SU-DHL-6 (cell line): ENCODE results near the gene KIAA0586.

Experiments used
- H2AFZ ChIP-seq: fragments of 200-600 bp; sonication (generic); 2 replicates; pipeline ENCODE4 v1.6.1; 2014; ENCODE audit warnings: low read depth, mild to moderate bottlenecking, moderate library complexity, mixed read lengths, antibody characterized with exemption, low read length; ENCODE audit not compliant: severe bottlenecking
- H3F3A ChIP-seq: fragments of 200-600 bp; shearing (Covaris generic); 2 replicates; pipeline ENCODE4 v1.6.0; 2016; ENCODE audit warnings: antibody characterized with exemption, mild to moderate bottlenecking; ENCODE audit not compliant: insufficient read depth
- H3K27ac ChIP-seq: fragments of 200-600 bp; sonication (generic); 2 replicates; pipeline ENCODE4 v1.5.1; 2016; ENCODE audit warnings: low read depth, mild to moderate bottlenecking, low read length, moderate library complexity, mixed read lengths
- H3K27me3 ChIP-seq: fragments of 200-600 bp; sonication (generic), shearing (Covaris generic); 2 replicates; pipeline ENCODE4 v1.6.0; 2014; ENCODE audit warnings: mild to moderate bottlenecking, low read length
- H3K36me3 ChIP-seq: fragments of 200-600 bp; sonication (generic); 2 replicates; pipeline ENCODE4 v1.6.1; 2014; ENCODE audit warnings: mild to moderate bottlenecking, low read length, mixed read lengths
- H3K4me2 ChIP-seq: fragments of 300-600, 200-600 bp; shearing (Covaris generic), sonication (generic); 2 replicates; pipeline ENCODE4 v1.6.0; 2014; ENCODE audit warnings: low read length, low read depth, mild to moderate bottlenecking; ENCODE audit not compliant: poor library complexity, severe bottlenecking
- H3K4me3 ChIP-seq: fragments of 200-600 bp; sonication (generic); 2 replicates; pipeline ENCODE4 v1.5.1; 2014; ENCODE audit warnings: antibody characterized with exemption, low read length, mild to moderate bottlenecking, mixed read lengths; ENCODE audit not compliant: insufficient read depth, poor library complexity, severe bottlenecking
- H3K79me2 ChIP-seq: fragments of 200-600 bp; sonication (generic); 2 replicates; pipeline ENCODE4 v1.6.1; 2014; ENCODE audit warnings: mild to moderate bottlenecking, low read length, moderate library complexity; ENCODE audit not compliant: insufficient read depth
- H3K9ac ChIP-seq: fragments of 200-600 bp; sonication (generic); 2 replicates; pipeline ENCODE4 v1.7.0; 2014; ENCODE audit warnings: mild to moderate bottlenecking, low read length
- H3K9me2 ChIP-seq: fragments of 200-600 bp; sonication (generic); replicated peaks from 2 replicates; pipeline ENCODE4 v1.6.1; 2014; ENCODE audit warnings: low read length; ENCODE audit not compliant: insufficient read depth
- H3K9me3 ChIP-seq: fragments of 200-600 bp; sonication (generic); 2 replicates; pipeline ENCODE4 v1.6.1; 2014; ENCODE audit warnings: low read length, mixed read lengths; ENCODE audit not compliant: insufficient read depth
- H4K20me1 ChIP-seq: fragments of 200-600 bp; sonication (generic); 2 replicates; pipeline ENCODE4 v1.6.1; 2014; ENCODE audit warnings: low read depth, mild to moderate bottlenecking, antibody characterized with exemption, low read length, moderate library complexity, mixed read lengths
- EZH2phosphoT487 ChIP-seq: fragments of 200-600 bp; sonication (generic), shearing (Covaris generic); conservative IDR thresholded peaks from 2 replicates; pipeline ENCODE4 v1.6.1; 2018; ENCODE audit warnings: mild to moderate bottlenecking, antibody characterized with exemption, low read length, moderate library complexity, mixed read lengths
- TF ChIP-seq, protein P1 (sequence below): fragments of 200-600 bp; sonication (generic); IDR thresholded peaks from one replicate; pipeline ENCODE4 v1.5.1; 2017; ENCODE audit warnings: antibody characterized with exemption, mild to moderate bottlenecking, low read length, moderate library complexity; ENCODE audit not compliant: insufficient read depth, poor library complexity, severe bottlenecking

The KIAA0586 gene

DNA sequence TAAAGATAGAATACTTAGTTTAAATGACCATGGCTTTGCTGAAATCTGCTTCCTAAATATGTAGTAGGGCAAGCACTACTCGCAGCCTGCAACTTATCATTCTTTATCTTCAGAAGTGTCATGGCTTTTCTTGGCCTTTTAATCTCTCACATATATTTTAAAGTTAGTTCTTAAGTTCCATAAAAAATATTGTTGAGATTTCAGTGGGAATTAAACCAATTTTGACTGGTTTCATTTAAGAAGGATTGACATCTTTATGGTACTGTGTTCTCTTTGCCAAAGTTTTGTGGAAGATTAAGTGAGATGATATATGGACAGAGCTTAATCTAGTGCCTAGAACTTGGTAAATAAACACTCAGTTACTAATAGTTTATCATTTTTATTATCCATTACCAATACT lies 56.7 kb downstream of the KIAA0586 start:
- Histone ChIP-seq H3K36me3 (peaks cover 14% of the 10 kb centered on the region), H3K27ac (no peak overlapping the region), H3K9me2 (no peaks in the 10 kb centered on the region), H3K9ac (no peak overlapping the region), H3F3A (no peaks in the 10 kb centered on the region), H3K4me3 (no peak overlapping the region), H3K9me3 (no peaks in the 10 kb centered on the region), H3K4me2 (no peak overlapping the region), H4K20me1 (no peaks in the 10 kb centered on the region), H2AFZ (no peak overlapping the region), H3K27me3 (no peaks in the 10 kb centered on the region), H3K79me2 (no peaks in the 10 kb centered on the region)
- TF ChIP-seq, protein P1, sequence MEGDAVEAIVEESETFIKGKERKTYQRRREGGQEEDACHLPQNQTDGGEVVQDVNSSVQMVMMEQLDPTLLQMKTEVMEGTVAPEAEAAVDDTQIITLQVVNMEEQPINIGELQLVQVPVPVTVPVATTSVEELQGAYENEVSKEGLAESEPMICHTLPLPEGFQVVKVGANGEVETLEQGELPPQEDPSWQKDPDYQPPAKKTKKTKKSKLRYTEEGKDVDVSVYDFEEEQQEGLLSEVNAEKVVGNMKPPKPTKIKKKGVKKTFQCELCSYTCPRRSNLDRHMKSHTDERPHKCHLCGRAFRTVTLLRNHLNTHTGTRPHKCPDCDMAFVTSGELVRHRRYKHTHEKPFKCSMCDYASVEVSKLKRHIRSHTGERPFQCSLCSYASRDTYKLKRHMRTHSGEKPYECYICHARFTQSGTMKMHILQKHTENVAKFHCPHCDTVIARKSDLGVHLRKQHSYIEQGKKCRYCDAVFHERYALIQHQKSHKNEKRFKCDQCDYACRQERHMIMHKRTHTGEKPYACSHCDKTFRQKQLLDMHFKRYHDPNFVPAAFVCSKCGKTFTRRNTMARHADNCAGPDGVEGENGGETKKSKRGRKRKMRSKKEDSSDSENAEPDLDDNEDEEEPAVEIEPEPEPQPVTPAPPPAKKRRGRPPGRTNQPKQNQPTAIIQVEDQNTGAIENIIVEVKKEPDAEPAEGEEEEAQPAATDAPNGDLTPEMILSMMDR = no peak
- no peak for TF ChIP-seq EZH2phosphoT487

DNA sequence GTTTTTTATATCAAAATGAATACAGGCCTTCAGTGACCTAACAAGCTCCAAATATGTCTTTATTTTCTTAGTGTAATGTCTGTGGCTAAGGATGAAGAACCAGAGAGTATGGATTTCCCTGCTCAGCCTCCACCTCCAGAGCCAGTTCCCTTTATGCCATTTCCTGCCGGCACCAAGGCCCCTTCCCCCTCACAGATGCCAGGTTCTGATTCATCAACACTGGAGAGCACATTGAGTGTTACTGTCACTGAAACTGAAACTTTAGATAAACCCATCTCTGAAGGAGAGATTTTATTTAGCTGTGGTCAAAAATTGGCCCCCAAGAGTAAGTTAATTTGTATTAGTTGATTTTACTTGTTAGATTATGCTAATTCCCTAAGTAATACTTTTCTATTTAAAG lies 61.0 kb downstream of the KIAA0586 start:
- H2AFZ ChIP-seq = no peak overlapping the region
- no peaks in the 10 kb centered on the region for H3K79me2 ChIP-seq
- H3K36me3 ChIP-seq = peaks cover 24% of the 10 kb centered on the region
- H3K9me2 ChIP-seq = no peaks in the 10 kb centered on the region
- TF ChIP-seq, protein P1 = no peak
- TF ChIP-seq EZH2phosphoT487 = no peak
- no peak overlapping the region for H3K4me2 ChIP-seq
- no peaks in the 10 kb centered on the region for H3F3A ChIP-seq
- H3K9me3 ChIP-seq = no peaks in the 10 kb centered on the region
- H3K9ac ChIP-seq = no peak overlapping the region
- H3K27ac ChIP-seq = no peak overlapping the region
- H4K20me1 ChIP-seq = no peaks in the 10 kb centered on the region
- H3K4me3 ChIP-seq = no peak overlapping the region
- no peaks in the 10 kb centered on the region for H3K27me3 ChIP-seq

DNA sequence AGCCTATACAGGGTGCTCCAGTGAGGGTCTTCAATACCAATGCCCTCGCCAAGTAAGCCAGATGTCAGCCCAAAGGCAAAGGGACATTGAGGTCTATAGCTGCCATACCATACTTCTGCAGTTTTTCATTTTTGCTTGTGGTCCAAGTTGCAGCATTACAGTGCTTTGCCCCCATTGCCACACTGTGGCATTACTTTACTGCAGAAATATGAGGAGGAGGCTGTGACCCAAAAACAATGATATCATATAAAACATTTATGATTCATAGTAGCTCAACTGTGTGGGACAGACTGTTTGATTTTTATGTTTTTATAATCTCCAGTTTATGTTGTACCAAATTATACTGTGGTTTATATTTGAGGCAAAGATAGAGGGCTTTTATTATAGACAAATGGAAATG lies 64.1 kb downstream of the KIAA0586 start:
- H3K4me3 ChIP-seq = no peak overlapping the region
- H3K9me2 ChIP-seq = no peaks in the 10 kb centered on the region
- H3K79me2 ChIP-seq = no peaks in the 10 kb centered on the region
- peaks cover 19% of the 10 kb centered on the region for H3K36me3 ChIP-seq
- no peaks in the 10 kb centered on the region for H3K9me3 ChIP-seq
- H3K27ac ChIP-seq = no peak overlapping the region
- no peaks in the 10 kb centered on the region for H4K20me1 ChIP-seq
- TF ChIP-seq EZH2phosphoT487 = no peak
- TF ChIP-seq, protein P1 = no peak
- no peak overlapping the region for H2AFZ ChIP-seq
- no peak overlapping the region for H3K9ac ChIP-seq
- H3F3A ChIP-seq = 0 out of 2 replicates have a peak, but pooled peaks cover 5% of the 10 kb centered on the region
- no peak overlapping the region for H3K4me2 ChIP-seq
- no peaks in the 10 kb centered on the region for H3K27me3 ChIP-seq
